VCaP (cell line): Measurements from ENCODE around the gene LGR6.
"Not testable (repeated sequence)": the region's sequence is repeated elsewhere in the genome, so short reads cannot be mapped to it uniquely, and the experiment has no call there.

Experiments
- H3K27ac ChIP-seq: fragments of 450-650 bp; 2 replicates; pipeline ENCODE4 v1.5.1; 2017
- TF ChIP-seq, protein P1 (sequence below): fragments of 450-650 bp; conservative IDR thresholded peaks from 2 replicates; pipeline ENCODE4 v1.5.1; 2017; ENCODE audit warnings: mild to moderate bottlenecking, moderate library complexity

Gene LGR6

DNA sequence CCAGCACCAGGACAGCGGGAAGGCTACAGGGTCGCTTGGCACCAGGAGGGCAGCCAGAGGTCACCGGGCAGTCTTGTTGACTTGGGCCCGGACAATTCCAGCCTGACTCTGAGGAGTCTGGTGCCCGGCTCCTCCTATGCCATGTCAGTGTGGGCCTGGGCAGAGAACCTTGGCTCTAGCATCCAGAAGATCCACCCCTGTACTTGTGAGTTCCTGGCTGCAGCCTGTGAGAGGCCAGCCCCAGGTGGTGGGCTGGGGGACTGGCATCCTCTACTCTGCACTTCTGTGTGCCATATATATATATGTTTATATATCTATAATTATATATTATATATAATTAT lies 21.6 kb upstream of the LGR6 start:
- TF ChIP-seq, protein P1, sequence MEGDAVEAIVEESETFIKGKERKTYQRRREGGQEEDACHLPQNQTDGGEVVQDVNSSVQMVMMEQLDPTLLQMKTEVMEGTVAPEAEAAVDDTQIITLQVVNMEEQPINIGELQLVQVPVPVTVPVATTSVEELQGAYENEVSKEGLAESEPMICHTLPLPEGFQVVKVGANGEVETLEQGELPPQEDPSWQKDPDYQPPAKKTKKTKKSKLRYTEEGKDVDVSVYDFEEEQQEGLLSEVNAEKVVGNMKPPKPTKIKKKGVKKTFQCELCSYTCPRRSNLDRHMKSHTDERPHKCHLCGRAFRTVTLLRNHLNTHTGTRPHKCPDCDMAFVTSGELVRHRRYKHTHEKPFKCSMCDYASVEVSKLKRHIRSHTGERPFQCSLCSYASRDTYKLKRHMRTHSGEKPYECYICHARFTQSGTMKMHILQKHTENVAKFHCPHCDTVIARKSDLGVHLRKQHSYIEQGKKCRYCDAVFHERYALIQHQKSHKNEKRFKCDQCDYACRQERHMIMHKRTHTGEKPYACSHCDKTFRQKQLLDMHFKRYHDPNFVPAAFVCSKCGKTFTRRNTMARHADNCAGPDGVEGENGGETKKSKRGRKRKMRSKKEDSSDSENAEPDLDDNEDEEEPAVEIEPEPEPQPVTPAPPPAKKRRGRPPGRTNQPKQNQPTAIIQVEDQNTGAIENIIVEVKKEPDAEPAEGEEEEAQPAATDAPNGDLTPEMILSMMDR: no peak
- no peak overlapping the region for H3K27ac ChIP-seq

DNA sequence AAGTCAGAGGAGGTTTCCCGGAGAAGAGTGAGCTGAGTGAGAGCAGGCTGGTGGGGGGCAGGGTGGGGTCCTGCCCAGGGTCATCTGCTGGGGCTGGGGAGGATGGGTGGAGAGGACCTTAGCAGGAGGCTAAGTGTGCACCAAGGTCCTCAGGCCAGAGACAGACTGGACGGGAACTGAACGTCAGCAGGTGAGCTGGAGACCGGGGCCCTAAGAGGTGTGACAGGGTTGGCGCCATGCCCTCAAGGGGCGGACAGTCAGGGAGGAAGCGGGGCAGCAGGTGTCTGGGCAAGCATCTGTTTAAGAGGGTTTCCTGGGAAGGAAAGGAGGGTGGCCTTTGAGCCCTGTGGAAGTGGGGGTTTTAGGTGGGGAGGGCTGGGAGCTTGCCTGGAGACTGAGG lies 19.6 kb upstream of the LGR6 start:
- no peak overlapping the region for H3K27ac ChIP-seq
- TF ChIP-seq, protein P1: no peak

DNA sequence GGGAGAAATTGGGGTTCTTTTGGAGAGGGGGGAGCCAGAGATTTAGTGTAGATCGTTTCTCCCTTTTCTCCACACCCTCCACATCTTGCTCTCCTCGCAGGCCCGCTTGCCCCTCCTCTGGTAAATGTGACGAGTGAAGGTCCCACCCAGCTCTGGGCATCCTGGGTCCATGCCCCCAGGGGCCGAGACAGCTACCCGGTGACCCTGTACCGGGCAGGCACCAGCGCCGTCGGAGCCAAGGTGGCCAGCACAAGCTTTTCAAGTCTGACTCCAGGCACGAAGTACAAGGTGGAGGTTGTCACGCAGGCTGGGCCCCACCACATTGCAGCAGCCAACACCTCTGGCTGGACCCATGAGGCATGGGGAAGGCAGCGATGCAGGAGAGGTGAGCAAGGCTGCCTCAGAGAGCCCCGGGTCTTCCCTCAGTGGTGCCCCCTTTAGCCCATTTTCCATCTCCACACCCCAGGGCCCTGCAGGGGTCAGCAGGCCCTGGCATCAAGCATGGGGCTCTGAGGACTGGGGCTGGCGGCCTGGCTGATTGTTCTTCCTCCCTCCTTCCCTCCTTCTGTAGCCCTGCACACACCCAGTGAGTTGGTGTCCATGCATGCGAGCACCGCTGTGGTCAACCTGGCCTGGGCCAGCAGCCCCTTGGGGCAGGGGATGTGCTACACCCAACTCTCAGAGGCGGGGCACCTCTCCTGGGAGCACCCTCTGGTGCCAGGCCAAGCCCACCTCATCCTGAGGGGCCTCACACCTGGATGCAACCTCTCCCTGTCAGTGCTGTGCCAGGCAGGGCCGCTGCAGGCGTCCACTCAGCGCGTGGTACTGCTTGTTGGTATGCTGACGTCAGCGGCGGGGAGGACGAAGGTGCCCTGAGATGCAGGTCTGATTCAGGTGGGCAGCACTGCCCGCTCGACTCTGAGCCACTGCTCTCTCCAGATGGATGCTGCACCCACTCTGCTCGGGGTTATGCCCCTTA lies 16.4 kb upstream of the LGR6 start:
- no peak overlapping the region for H3K27ac ChIP-seq
- TF ChIP-seq, protein P1: no peak

- TF ChIP-seq, protein P1: no peak
Measured at GRCh38 chr1:202179828-202180750, 13.5 kb upstream of the LGR6 start.

GRCh38 chr1:202180751-202181139 lies 12.9 kb upstream of the LGR6 start:
- H3K27ac ChIP-seq: not testable (repeated sequence)

More at GRCh38 chr1:202179828-202180750, 13.5 kb upstream of the LGR6 start:
- H3K27ac ChIP-seq: no peak overlapping the region

GRCh38 chr1:202181586-202181985 lies 12.0 kb upstream of the LGR6 start:
- no peak overlapping the region for H3K27ac ChIP-seq
- TF ChIP-seq, protein P1: no peak

DNA sequence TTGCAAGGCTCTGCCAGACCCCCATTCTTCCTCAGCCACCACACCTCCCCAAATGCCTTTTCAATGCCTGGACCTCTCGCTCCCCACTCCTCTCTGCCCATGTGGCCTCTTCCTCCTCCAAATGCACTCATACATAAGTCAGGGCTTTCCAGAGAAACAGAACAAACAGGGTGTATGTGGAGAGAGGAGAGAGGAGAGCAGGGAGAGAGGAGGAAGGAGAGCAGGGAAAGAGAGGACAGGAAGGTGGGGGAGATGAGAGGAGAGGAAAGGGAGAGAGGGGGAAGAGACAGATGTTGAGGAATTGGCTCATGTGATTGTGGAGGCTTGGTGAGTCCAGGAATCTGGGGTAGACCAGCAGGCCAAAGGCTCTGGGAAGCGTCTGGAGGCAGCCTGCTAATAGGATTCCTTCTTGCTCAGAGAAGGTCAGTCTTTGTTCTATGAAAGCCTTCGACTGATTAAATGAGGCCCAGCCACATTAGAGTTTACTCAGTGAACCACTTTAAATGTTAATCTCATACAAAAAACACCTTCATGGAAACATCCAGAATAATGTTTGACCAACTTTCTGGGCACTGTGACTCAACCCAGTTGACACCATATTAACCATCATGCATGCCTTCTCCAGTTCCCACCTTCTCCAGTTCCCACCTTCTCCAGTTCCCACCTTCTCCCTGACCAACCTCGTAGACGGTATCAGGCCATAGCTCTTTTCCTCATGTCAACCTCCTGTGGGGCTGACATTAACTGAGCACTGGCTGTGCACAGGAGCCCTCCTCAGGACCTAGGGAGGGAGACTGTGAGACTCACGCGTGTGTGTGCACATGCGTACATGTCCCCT lies 11.3 kb upstream of the LGR6 start:
- no peak overlapping the region for H3K27ac ChIP-seq
- TF ChIP-seq, protein P1: no peak
